OCI-LY1 (cell line): ENCODE measurements around the gene TSEN2.

Experiments
- H2AFZ ChIP-seq: fragments of 200-600 bp; sonication (generic), shearing (Covaris generic); 2 replicates; pipeline ENCODE4 v1.6.0; 2014; ENCODE audit warnings: antibody characterized with exemption, mild to moderate bottlenecking, low read length
- H3F3A ChIP-seq: fragments of 200-600 bp; sonication (generic), shearing (Covaris generic); 2 replicates; pipeline ENCODE4 v1.6.0; 2014; ENCODE audit warnings: mild to moderate bottlenecking, antibody characterized with exemption, low read length, moderate library complexity; ENCODE audit not compliant: insufficient read depth
- H3K27ac ChIP-seq: fragments of 200-600 bp; sonication (generic); 2 replicates; pipeline ENCODE4 v1.5.1; 2014; ENCODE audit warnings: low read length, mixed run types, mild to moderate bottlenecking, low read depth; ENCODE audit not compliant: poor library complexity, severe bottlenecking
- H3K27me3 ChIP-seq: fragments of 200-600 bp; sonication (generic); 2 replicates; pipeline ENCODE4 v1.6.0; 2014; ENCODE audit warnings: antibody characterized with exemption, mild to moderate bottlenecking, low read length, moderate library complexity; ENCODE audit not compliant: insufficient read depth
- H3K36me3 ChIP-seq: fragments of 200-600 bp; sonication (generic); 2 replicates; pipeline ENCODE4 v1.6.1; 2014; ENCODE audit warnings: mild to moderate bottlenecking, antibody characterized with exemption, low read length, moderate library complexity, mixed read lengths; ENCODE audit not compliant: insufficient read depth
- H3K4me1 ChIP-seq: fragments of 200-600 bp; sonication (generic); 2 replicates; pipeline ENCODE4 v1.5.1; 2014; ENCODE audit warnings: mild to moderate bottlenecking, low read length, moderate library complexity; ENCODE audit not compliant: insufficient read depth, severe bottlenecking
- H3K4me2 ChIP-seq: fragments of 200-600 bp; sonication (generic), shearing (Covaris generic); 2 replicates; pipeline ENCODE4 v1.6.1; 2014; ENCODE audit warnings: low read length
- H3K4me3 ChIP-seq: fragments of 200-600 bp; sonication (generic); 2 replicates; pipeline ENCODE4 v1.5.1; 2014; ENCODE audit warnings: low read length, low read depth, mild to moderate bottlenecking, mixed read lengths; ENCODE audit not compliant: poor library complexity, severe bottlenecking
- H3K79me2 ChIP-seq: fragments of 200-600 bp; shearing (Covaris generic); 2 replicates; pipeline ENCODE4 v1.6.1; 2016; ENCODE audit warnings: mixed run types, low read length, mixed read lengths; ENCODE audit not compliant: insufficient read depth
- H3K9ac ChIP-seq: fragments of 200-600 bp; sonication (generic), shearing (Covaris generic); 2 replicates; pipeline ENCODE4 v1.6.1; 2014; ENCODE audit warnings: mild to moderate bottlenecking, low read length, mixed read lengths
- H3K9me2 ChIP-seq: fragments of 200-600 bp; sonication (generic), shearing (Covaris generic); 2 replicates; pipeline ENCODE4 v1.6.1; 2014; ENCODE audit warnings: low read depth, mild to moderate bottlenecking, low read length, mixed read lengths
- H3K9me3 ChIP-seq: fragments of 200-600 bp; shearing (Covaris generic); 2 replicates; pipeline ENCODE4 v1.6.1; 2014; ENCODE audit warnings: low read length, mixed read lengths
- H4K20me1 ChIP-seq: fragments of 200-600 bp; sonication (generic), shearing (Covaris generic); 2 replicates; pipeline ENCODE4 v1.6.0; 2016; ENCODE audit warnings: mild to moderate bottlenecking, low read length; ENCODE audit not compliant: insufficient read depth
- CTCF ChIP-seq: fragments of 200-600 bp; sonication (generic), shearing (Covaris generic); IDR thresholded peaks from 2 replicates; pipeline ENCODE4 v1.5.1; 2017; ENCODE audit warnings: mild to moderate bottlenecking, antibody characterized with exemption, low read length, moderate library complexity, mixed read lengths
- EZH2 ChIP-seq: fragments of 200-600 bp; sonication (generic), shearing (Covaris generic); IDR thresholded peaks from 2 replicates; pipeline ENCODE4 v1.8.0; 2017; ENCODE audit warnings: borderline replicate concordance, mixed run types, mild to moderate bottlenecking, antibody characterized with exemption, low read length, moderate library complexity, mixed read lengths

TSEN2 gene

GRCh38 chr3:12472000-12472610 is 12.2 kb upstream of the TSEN2 start:
- H3K9me3 ChIP-seq, result no peaks in the 10 kb centered on the region
- no peaks in the 10 kb centered on the region for H3K79me2 ChIP-seq
- H4K20me1 ChIP-seq, result no peaks in the 10 kb centered on the region
- H3K4me3 ChIP-seq, result no peak overlapping the region
- H3K27me3 ChIP-seq, result peaks cover 9% of the 10 kb centered on the region; the same call in 1 of the 2 replicates
- no peaks in the 10 kb centered on the region for H3K36me3 ChIP-seq
- H3K9ac ChIP-seq, result no peak overlapping the region
- TF ChIP-seq CTCF (no peak), EZH2 (no peak)
- no peak overlapping the region for H3K4me2 ChIP-seq
- H3F3A ChIP-seq, result no peaks in the 10 kb centered on the region
- no peak overlapping the region for H3K27ac ChIP-seq
- no peak overlapping the region for H2AFZ ChIP-seq
- no peaks in the 10 kb centered on the region for H3K4me1 ChIP-seq
- H3K9me2 ChIP-seq, result no peaks in the 10 kb centered on the region

- H3F3A ChIP-seq, result no peaks in the 10 kb centered on the region
These were observed 11.5 kb upstream of the TSEN2 start for GRCh38 chr3:12472796-12473195.

GRCh38 chr3:12473511-12473910 is 10.8 kb upstream of the TSEN2 start:
- H3K4me2 ChIP-seq, result no peak overlapping the region
- H3K36me3 ChIP-seq, result no peaks in the 10 kb centered on the region
- H3F3A ChIP-seq, result no peaks in the 10 kb centered on the region
- TF ChIP-seq EZH2 (no peak), CTCF (no peak)
- no peak overlapping the region for H3K27ac ChIP-seq
- no peak overlapping the region for H3K4me3 ChIP-seq
- H3K9ac ChIP-seq, result no peak overlapping the region
- no peaks in the 10 kb centered on the region for H3K9me2 ChIP-seq
- H4K20me1 ChIP-seq, result no peaks in the 10 kb centered on the region
- no peaks in the 10 kb centered on the region for H3K9me3 ChIP-seq
- no peaks in the 10 kb centered on the region for H3K79me2 ChIP-seq
- no peak overlapping the region for H2AFZ ChIP-seq
- no peaks in the 10 kb centered on the region for H3K4me1 ChIP-seq
- peaks cover 9% of the 10 kb centered on the region; the same call in 1 of the 2 replicates for H3K27me3 ChIP-seq

More at GRCh38 chr3:12472796-12473195, 11.5 kb upstream of the TSEN2 start:
- no peak overlapping the region for H2AFZ ChIP-seq
- no peaks in the 10 kb centered on the region for H3K9me2 ChIP-seq
- H3K4me2 ChIP-seq, result no peak overlapping the region
- H3K27me3 ChIP-seq, result peaks cover 9% of the 10 kb centered on the region; the same call in 1 of the 2 replicates
- H3K27ac ChIP-seq, result no peak overlapping the region
- no peak overlapping the region for H3K9ac ChIP-seq
- TF ChIP-seq EZH2 (no peak), CTCF (no peak)
- H3K4me3 ChIP-seq, result no peak overlapping the region
- H3K4me1 ChIP-seq, result no peaks in the 10 kb centered on the region
- no peaks in the 10 kb centered on the region for H3K36me3 ChIP-seq
- H3K9me3 ChIP-seq, result no peaks in the 10 kb centered on the region
- H4K20me1 ChIP-seq, result no peaks in the 10 kb centered on the region
- no peaks in the 10 kb centered on the region for H3K79me2 ChIP-seq
